C4-2B (cell line): Measurements from ENCODE around the gene SMIM26.

Experiments used
- H3K27ac ChIP-seq: fragments of 450-650 bp; 2 replicates; pipeline ENCODE4 v1.5.1; 2017
- CTCF ChIP-seq: fragments of 450-650 bp; conservative IDR thresholded peaks from 2 replicates; pipeline ENCODE4 v1.5.1; 2017; ENCODE audit warnings: mild to moderate bottlenecking
- ZFX ChIP-seq: fragments of 450-650 bp; IDR thresholded peaks from 2 replicates; pipeline ENCODE4 v1.6.1; 2017

The SMIM26 gene

GRCh38 chr20:18548465-18548864 is 18.8 kb upstream of the SMIM26 start:
- TF ChIP-seq ZFX (no peak), CTCF (no peak)

GRCh38 chr20:18553746-18554145 is 13.5 kb upstream of the SMIM26 start:
- TF ChIP-seq CTCF = no peak
- no peak for TF ChIP-seq ZFX
- H3K27ac ChIP-seq = no peak overlapping the region

More at GRCh38 chr20:18548465-18548864, 18.8 kb upstream of the SMIM26 start:
- no peak overlapping the region for H3K27ac ChIP-seq

GRCh38 chr20:18567739-18568091 is 483 bp downstream of the SMIM26 start:
- TF ChIP-seq CTCF (no peak), ZFX (no peak; the same call in 1 of the 2 replicates)
- H3K27ac ChIP-seq = peak overlapping the region; percentile 92

- TF ChIP-seq CTCF (no peak), ZFX (no peak)
- H3K27ac ChIP-seq = no peak overlapping the region
These were observed 3.8 kb downstream of the SMIM26 start for GRCh38 chr20:18571009-18571408.

- TF ChIP-seq CTCF = no peak
- no peak for TF ChIP-seq ZFX
- H3K27ac ChIP-seq = no peak overlapping the region
These were observed 4.3 kb downstream of the SMIM26 start for GRCh38 chr20:18571578-18571977.

GRCh38 chr20:18577942-18578341 is 10.7 kb downstream of the SMIM26 start:
- no peak overlapping the region for H3K27ac ChIP-seq
- no peak for TF ChIP-seq ZFX
- no peak for TF ChIP-seq CTCF

GRCh38 chr20:18578581-18578980 is 11.3 kb downstream of the SMIM26 start:
- TF ChIP-seq CTCF (no peak), ZFX (no peak)
- no peak overlapping the region for H3K27ac ChIP-seq
